ENCODE measurements around the gene ZMYND8.

ZMYND8 gene

GRCh38 chr20:47161411-47161810, 195.1 kb downstream of the ZMYND8 start:
- DNase-seq = no peak

GRCh38 chr20:47160992-47161391, 195.5 kb downstream of the ZMYND8 start:
- no peak for DNase-seq

- DNase-seq = no peak
These were observed 196.3 kb downstream of the ZMYND8 start for GRCh38 chr20:47160240-47160639.

All from NCI-H187 treated with DMSO at 0.1 percent for 48 hours (cell line).